HL-60 (cell line): Measurements from ENCODE around the gene MAP2K2.
A peak's percentile ranks its signal among the peaks of the same experiment; 100 is the strongest.

Source experiments
- DNase-seq, 2 experiments: peaks; one replicate each; pipeline ENCODE4 v3.0.0-alpha.2; 2010 to 2020; ENCODE audit warnings: low read depth in 1 of 2, low spot score in 1 of 2
- H3K27ac ChIP-seq: fragments of 250-450 bp; sonication (Bioruptor Pico); replicated peaks from 2 replicates; pipeline ENCODE4 v1.5.1; 2020; ENCODE audit warnings: mild to moderate bottlenecking, moderate library complexity
- H3K27me3 ChIP-seq: fragments of 250-450 bp; sonication (Bioruptor Pico); 2 replicates; pipeline ENCODE4 v1.5.1; 2021; ENCODE audit warnings: mild to moderate bottlenecking, moderate library complexity; ENCODE audit not compliant: insufficient read depth, poor library complexity, severe bottlenecking
- H3K4me3 ChIP-seq: replicated peaks from 2 replicates; pipeline ENCODE4 v1.5.1; 2011; ENCODE audit warnings: mild to moderate bottlenecking, control low read depth, low read length; ENCODE audit not compliant: insufficient read depth
- CTCF ChIP-seq: IDR thresholded peaks from one replicate; pipeline ENCODE4 v1.5.1; 2011; ENCODE audit warnings: low read length, control low read depth, inconsistent platforms; ENCODE audit not compliant: insufficient read depth
- GABPA ChIP-seq: IDR thresholded peaks from 2 replicates; pipeline ENCODE4 v1.6.1; 2012; ENCODE audit warnings: low read depth
- POLR2AphosphoS5 ChIP-seq: IDR thresholded peaks from 2 replicates; pipeline ENCODE4 v1.6.1; 2012; ENCODE audit warnings: low read depth
- REST ChIP-seq: IDR thresholded peaks from 2 replicates; pipeline ENCODE4 v1.6.1; 2012; ENCODE audit warnings: low read depth; ENCODE audit not compliant: insufficient replicate concordance
- SPI1 ChIP-seq: IDR thresholded peaks from 2 replicates; pipeline ENCODE4 v1.6.1; 2012; ENCODE audit warnings: low read depth, mild to moderate bottlenecking, borderline replicate concordance

MAP2K2 gene

DNA sequence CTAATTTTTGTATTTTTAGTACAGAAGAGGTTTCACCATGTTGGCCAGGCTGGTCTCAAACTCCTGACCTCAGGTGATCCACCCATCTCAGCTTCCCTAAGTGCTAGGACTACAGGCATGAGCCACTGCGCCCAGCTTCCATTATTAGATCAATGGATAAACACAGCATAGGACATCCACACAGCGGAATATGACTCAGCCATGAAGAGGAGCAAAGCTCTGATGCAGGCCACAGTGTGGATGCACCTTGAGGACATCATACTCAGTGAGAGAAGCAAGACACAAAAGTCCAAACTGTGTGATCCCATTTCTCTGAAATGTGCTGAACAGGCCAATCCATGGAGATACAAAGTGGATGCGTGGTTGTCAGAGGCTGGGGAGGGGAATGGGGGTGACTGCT is 52.3 kb downstream of the MAP2K2 start:
- Histone ChIP-seq H3K27me3 (no peaks in the 10 kb centered on the region), H3K4me3 (no peak overlapping the region), H3K27ac (no peak overlapping the region)
- DNase-seq, result no peak
- TF ChIP-seq GABPA (no peak), POLR2AphosphoS5 (no peak), SPI1 (no peak), CTCF (no peak), REST (no peak)

GRCh38 chr19:4069331-4069959 is 54.5 kb downstream of the MAP2K2 start:
- peak; percentile 62 to 70 for DNase-seq
- H3K27me3 ChIP-seq, result no peaks in the 10 kb centered on the region
- H3K4me3 ChIP-seq, result no peak overlapping the region
- no peak overlapping the region for H3K27ac ChIP-seq
- TF ChIP-seq POLR2AphosphoS5 (no peak), CTCF (no peak), GABPA (no peak), SPI1 (no peak), REST (no peak)

GRCh38 chr19:4068047-4068966 is 55.6 kb downstream of the MAP2K2 start:
- Histone ChIP-seq H3K4me3 (peak overlapping the region; percentile 61), H3K27me3 (no peaks in the 10 kb centered on the region), H3K27ac (peak overlapping the region; percentile 78)
- TF ChIP-seq POLR2AphosphoS5 (no peak), SPI1 (peak; percentile 37; the same call in 1 of the 2 replicates)
- DNase-seq, result no peak

GRCh38 chr19:4067396-4068046 is 56.4 kb downstream of the MAP2K2 start:
- Histone ChIP-seq H3K27ac (peak overlapping the region; percentile 78), H3K4me3 (peak overlapping the region; percentile 61), H3K27me3 (no peaks in the 10 kb centered on the region)
- TF ChIP-seq GABPA (no peak), CTCF (no peak), POLR2AphosphoS5 (no peak; the same call in 1 of the 2 replicates), SPI1 (peak; percentile 67)
- DNase-seq, result no peak
